ENCODE measurements around the gene CD79B. TPM values are rescaled to one million over a fixed set of nuclear protein-coding genes. Genes with fewer than 3 reads are reported as not detected.

The CD79B gene
- total and polyA plus RNA-seq, 9 of the 15 experiments (the other 6 are each of a cell fraction or from before 2014, with no cell fraction given), result 0.15 to 0.62 (median 0.44) TPM; not detected in 2

- TF ChIP-seq JUN (IDR thresholded peaks at IDR 0.05; ENCODE audit: borderline replicate concordance, low read depth, low read length) (0 out of 2 replicates have a peak, but pooled peaks have one; percentile 18), JUN (CRISPR knock-in tag; IDR thresholded peaks at IDR 0.05; ENCODE audit: borderline replicate concordance) (no peak), ERF (CRISPR knock-in tag; IDR thresholded peaks at IDR 0.05) (no peak), MNT (conservative IDR thresholded peaks at IDR 0.05) (peak; percentile 86 to 91), PTRF (tag; IDR thresholded peaks at IDR 0.05) (no peak), HLTF (IDR thresholded peaks at IDR 0.05) (no peak), DDX20 (tag; IDR thresholded peaks at IDR 0.05; ENCODE audit: low read depth) (no peak), ZNF740 (CRISPR knock-in tag; IDR thresholded peaks at IDR 0.05) (no peak), ZNF740 (tag; IDR thresholded peaks at IDR 0.05) (no peak), JUNB (CRISPR knock-in tag; conservative IDR thresholded peaks at IDR 0.05) (no peak), ZNF644 (tag; IDR thresholded peaks at IDR 0.05; ENCODE audit: low read depth) (no peak), ZBTB7A (IDR thresholded peaks at IDR 0.05; ENCODE audit: borderline replicate concordance, control insufficient read depth, low read depth, low read length) (no peak), ZBTB11 (CRISPR knock-in tag; IDR thresholded peaks at IDR 0.05) (no peak), BCL6 (CRISPR knock-in tag; IDR thresholded peaks at IDR 0.05) (no peak), STAG1 (CRISPR knock-in tag; IDR thresholded peaks at IDR 0.05; ENCODE audit: borderline replicate concordance) (no peak), RUNX1 (IDR thresholded peaks at IDR 0.05; ENCODE audit: low read depth) (no peak)
Measured at GRCh38 chr17:63967953-63968352, 35.8 kb upstream of the CD79B start (continued).
